Body of pancreas (tissue), 4 donors: ENCODE data around the gene SIRPB2. TPM values are rescaled to one million over a fixed set of nuclear protein-coding genes. Genes with fewer than 3 reads are reported as not detected.

Experiments
- ATAC-seq: fragments of 150-250 bp; one replicate; pipeline ENCODE4 v1.9.1; 2016
- DNase-seq, 4 donors: peaks; one replicate each; pipeline ENCODE4 v3.0.0-alpha.2; 2019
- H3K27ac ChIP-seq, 4 donors: fragments of 200-600 bp; sonication (generic); 1 replicate in 3 of 4; 2 replicates in 1 of 4; pipeline versions ENCODE4 v1.5.1 to v1.6.1; 2016 to 2019; ENCODE audit warnings: mild to moderate bottlenecking in 1 of 4, mixed read lengths in 1 of 4, moderate library complexity in 1 of 4
- H3K27me3 ChIP-seq, 2 donors: fragments of 200-600 bp; sonication (generic); one replicate each; pipeline ENCODE4 v1.6.0; 2016; ENCODE audit warnings: mild to moderate bottlenecking in 1 of 2
- H3K36me3 ChIP-seq, 2 donors: fragments of 200-600 bp; sonication (generic); replicated peaks in 1 of 2; 2 replicates each; pipeline ENCODE4 v1.5.1; 2016; ENCODE audit warnings: low read depth in 2 of 2; ENCODE audit not compliant: insufficient read depth in 1 of 2
- H3K4me1 ChIP-seq: fragments of 200-600 bp; sonication (generic); one replicate; pipeline ENCODE4 v1.6.0; 2016
- H3K4me3 ChIP-seq, 2 donors: fragments of 200-600 bp; sonication (generic); 1 replicate in 1 of 2; 2 replicates in 1 of 2; pipeline ENCODE4 v1.5.1; 2016 to 2019
- H3K9me3 ChIP-seq, 3 donors: fragments of 200-600 bp; sonication (generic); 1 replicate in 2 of 3; 2 replicates in 1 of 3; pipeline ENCODE4 v1.5.1; 2016
- CTCF ChIP-seq, 7 experiments: fragments of 450-650 bp in 4 of 7; fragments of 200-600 bp in 3 of 7; sonication (generic) in 3 of 7; IDR thresholded peaks; one replicate each; pipeline ENCODE4 v1.5.1; 2016 to 2019; ENCODE audit warnings: antibody characterized with exemption in 7 of 7
- POLR2A ChIP-seq, 3 donors: fragments of 450-650 bp; IDR thresholded peaks; one replicate each; pipeline ENCODE4 v1.6.1; 2016; ENCODE audit warnings: antibody characterized with exemption in 3 of 3, mild to moderate bottlenecking in 2 of 3
- WGBS, 2 donors: methylation state at CpG; one replicate each; pipeline ENCODE4 v1.1.5; 2017; 5-methylcytosine and 5-hydroxymethylcytosine counted together
- intact Hi-C: fragments of 100-400 bp; cut with DNase I; formaldehyde crosslinking; loops from one replicate; pipeline ENCODE4 v1.15.1; 2023
- small RNA-seq: library from RNA; depleted of rRNA; stranded (forward); fragments of <200 nt; gene quantifications from one replicate; pipeline ENCODE3, GENCODE V24; 2016
- total RNA-seq, 2 donors: library from RNA; depleted of rRNA; stranded (reverse); fragments of >200 nt; gene quantifications; one replicate each; pipeline ENCODE4 v1.1.0, GENCODE V29; 2016

SIRPB2 gene
- total RNA-seq, 2 donors from 2014 or later: 0.33 to 2.3 TPM

- WGBS, 2 donors: 42 to 58% methylated on average over 4 of the region's 4 CpGs
- DNase-seq (no peak), ATAC-seq (no peak)
- Histone ChIP-seq H3K4me3 (no peak overlapping the region), H3K9me3 (peaks cover 0 to under 1% (median 0%) of the 10 kb centered on the region in 3 donors), H3K27ac (no peak overlapping the region), H3K4me1 (peaks cover 4% of the 10 kb centered on the region), H3K27me3 (no peaks in the 10 kb centered on the region), H3K36me3 (no peaks in the 10 kb centered on the region)
- intact Hi-C loops: no loop called here
- TF ChIP-seq POLR2A (IDR thresholded peaks at IDR 0.05): no peak
- TF ChIP-seq CTCF (IDR thresholded peaks at IDR 0.05): no peak
Observed at GRCh38 chr20:1426231-1426849, 64.9 kb downstream of the SIRPB2 start.

Small RNA genes lying within 50 kb of the gene (small RNA-seq; reads per million reads assigned to genes)
- gene RNU6-917P: not detected

Other genes with a start within 250 kb of the SIRPB2 start
- gene SNPH, start 225.1 kb downstream of the SIRPB2 start, total RNA-seq: 1 to 10 TPM; 3.3 to 3.4 TPM
- 10 to 100 TPM; 14.8 to 20.0 TPM for gene SDCBP2, start 162.3 kb downstream of the SIRPB2 start, total RNA-seq
- 10 to 100 TPM; 47.5 to 57.7 TPM for gene FKBP1A, start 98.4 kb downstream of the SIRPB2 start, total RNA-seq
- 10 to 100 TPM; 23.1 to 33.7 TPM for gene NSFL1C, start 24.6 kb downstream of the SIRPB2 start, total RNA-seq
- gene SIRPD, start 66.3 kb upstream of the SIRPB2 start, total RNA-seq: not detected
- gene SIRPB1, start 128.6 kb upstream of the SIRPB2 start, total RNA-seq: 10 to 100 TPM in 1 of 2 donors, 1 to 10 TPM in 1; 1.3 to 14.2 TPM
- not detected for gene SIRPG, start 166.4 kb upstream of the SIRPB2 start, total RNA-seq